Transverse colon (tissue), 4 donors: ENCODE results near the gene GALM. TPM values are rescaled to one million over a fixed set of nuclear protein-coding genes. Genes with fewer than 3 reads are reported as not detected.

Experiments
- DNase-seq: peaks from one replicate; pipeline ENCODE4 v3.0.0-alpha.2; 2019
- H3K27ac ChIP-seq, 4 donors: fragments of 200-600 bp; sonication (generic); 2 replicates each; pipeline ENCODE4 v1.5.1; 2016 to 2018; ENCODE audit warnings: inconsistent platforms in 4 of 4
- H3K27me3 ChIP-seq: fragments of 200-600 bp; sonication (generic); 2 replicates; pipeline ENCODE4 v1.5.1; 2017; ENCODE audit warnings: inconsistent platforms
- H3K36me3 ChIP-seq, 4 donors: fragments of 200-600 bp; sonication (generic); 2 replicates each; pipeline ENCODE4 v1.5.1; 2017 to 2019; ENCODE audit warnings: inconsistent platforms in 4 of 4
- H3K4me1 ChIP-seq, 4 donors: fragments of 200-600 bp; sonication (generic); 2 replicates each; pipeline ENCODE4 v1.5.1; 2017 to 2020; ENCODE audit warnings: inconsistent platforms in 4 of 4
- H3K4me3 ChIP-seq, 4 donors: fragments of 200-600 bp; sonication (generic); 1 replicate in 1 of 4; 2 replicates in 3 of 4; pipeline versions ENCODE4 v1.5.1 to v1.6.1; 2017 to 2019; ENCODE audit warnings: inconsistent platforms in 4 of 4
- H3K9me3 ChIP-seq, 2 donors: fragments of 200-600 bp; sonication (generic); 2 replicates each; pipeline ENCODE4 v1.5.1; 2017 to 2019; ENCODE audit warnings: inconsistent platforms in 2 of 2
- EP300 ChIP-seq: sonication (generic); formaldehyde crosslinking; IDR thresholded peaks from one replicate; pipeline ENCODE4 v1.6.1; 2017; ENCODE audit warnings: antibody characterized with exemption, low read depth
- POLR2A ChIP-seq: fragments of 450-650 bp; IDR thresholded peaks from one replicate; pipeline ENCODE4 v1.6.1; 2016; ENCODE audit warnings: antibody characterized with exemption, mild to moderate bottlenecking, moderate library complexity
- POLR2AphosphoS5 ChIP-seq, 3 donors: sonication (generic); formaldehyde crosslinking; IDR thresholded peaks; one replicate each; pipeline ENCODE4 v1.6.1; 2016; ENCODE audit warnings: antibody characterized with exemption in 3 of 3
- WGBS, 2 donors: methylation state at CpG; one replicate each; pipeline ENCODE4 v1.1.5; 2018; ENCODE audit warnings: low coverage in 1 of 2; 5-methylcytosine and 5-hydroxymethylcytosine counted together
- in situ Hi-C, 4 donors: fragments of 200-750 bp; cut with MboI; loops; one replicate each; pipeline versions ENCODE4 v1.15.0 to v1.15.1; 2017; ENCODE audit warnings: low sequenced_read_pairs in 3 of 4, low pct_ligation_motif_present in 1 of 4, low pct_unique_long_range_greater_than_20kb in 1 of 4
- intact Hi-C: fragments of 100-400 bp; cut with DNase I; formaldehyde crosslinking; loops from one replicate; pipeline ENCODE4 v1.15.1; 2023; ENCODE audit warnings: low total_unique reads
- total RNA-seq, 4 donors: library from RNA; depleted of rRNA; stranded (reverse); fragments of >200 nt; gene quantifications; one replicate each; pipeline ENCODE4 v1.1.0, GENCODE V29; 2016
- TF ChIP-seq, protein P1 (sequence below), 5 experiments: fragments of 200-600 bp in 3 of 5; fragments of 450-650 bp in 2 of 5; sonication (generic) in 3 of 5; IDR thresholded peaks; 1 replicate in 2 of 5; 2 replicates in 3 of 5; pipeline ENCODE4 v1.5.1; 2016 to 2017; ENCODE audit warnings: antibody characterized with exemption in 5 of 5, inconsistent platforms in 3 of 5, mild to moderate bottlenecking in 2 of 5, moderate library complexity in 1 of 5

GALM gene
- total RNA-seq, 4 donors from 2014 or later, result 35.5 to 80.6 (median 70.9) TPM

DNA sequence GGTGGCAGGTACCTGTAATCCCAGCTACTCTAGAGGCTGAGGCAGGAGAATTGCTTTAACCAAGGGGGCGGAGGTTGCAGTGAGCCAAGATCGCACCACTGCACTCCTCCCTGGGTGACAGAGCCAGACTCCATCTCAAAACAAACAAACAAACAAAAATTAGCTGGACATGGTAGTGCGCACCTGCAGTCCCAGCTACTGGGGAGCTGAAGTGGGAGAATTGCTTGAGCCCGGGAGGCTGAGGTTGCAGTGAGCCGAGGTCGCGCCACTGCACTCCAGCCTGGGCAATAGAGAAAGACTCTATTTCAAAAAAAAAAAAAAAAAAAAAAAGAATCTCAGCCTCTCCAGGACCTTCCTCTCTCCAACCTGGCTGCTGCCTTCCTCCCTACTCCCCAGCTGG is 65.2 kb downstream of the GALM start:
- WGBS, 2 donors, result 97% methylated on average over 7 of the region's 7 CpGs; no CpG with 5 or more reads in 1 of the 2 donors
- Histone ChIP-seq H3K36me3 (peaks cover 0 to 17% (median 5%) of the 10 kb centered on the region in 4 donors), H3K4me1 (peaks cover 0 to 24% (median 5%) of the 10 kb centered on the region in 4 donors), H3K4me3 (no peak overlapping the region), H3K9me3 (no peaks in the 10 kb centered on the region), H3K27me3 (no peaks in the 10 kb centered on the region), H3K27ac (no peak overlapping the region)
- intact Hi-C loops (loop anchor here (10.0 kb wide), 2 partner anchors 66 to 146 kb away; partner anchors contain the start of gene GALM), in situ Hi-C loops (loop anchor here in 3 of 4 donors (10.0 to 25.0 kb wide), 4 partner anchors 136 to 419 kb away; no protein-coding TSS in a partner anchor)
- TF ChIP-seq EP300 (no peak), POLR2A (no peak), POLR2AphosphoS5 (IDR thresholded peaks at IDR 0.05) (no peak)
- TF ChIP-seq, protein P1, sequence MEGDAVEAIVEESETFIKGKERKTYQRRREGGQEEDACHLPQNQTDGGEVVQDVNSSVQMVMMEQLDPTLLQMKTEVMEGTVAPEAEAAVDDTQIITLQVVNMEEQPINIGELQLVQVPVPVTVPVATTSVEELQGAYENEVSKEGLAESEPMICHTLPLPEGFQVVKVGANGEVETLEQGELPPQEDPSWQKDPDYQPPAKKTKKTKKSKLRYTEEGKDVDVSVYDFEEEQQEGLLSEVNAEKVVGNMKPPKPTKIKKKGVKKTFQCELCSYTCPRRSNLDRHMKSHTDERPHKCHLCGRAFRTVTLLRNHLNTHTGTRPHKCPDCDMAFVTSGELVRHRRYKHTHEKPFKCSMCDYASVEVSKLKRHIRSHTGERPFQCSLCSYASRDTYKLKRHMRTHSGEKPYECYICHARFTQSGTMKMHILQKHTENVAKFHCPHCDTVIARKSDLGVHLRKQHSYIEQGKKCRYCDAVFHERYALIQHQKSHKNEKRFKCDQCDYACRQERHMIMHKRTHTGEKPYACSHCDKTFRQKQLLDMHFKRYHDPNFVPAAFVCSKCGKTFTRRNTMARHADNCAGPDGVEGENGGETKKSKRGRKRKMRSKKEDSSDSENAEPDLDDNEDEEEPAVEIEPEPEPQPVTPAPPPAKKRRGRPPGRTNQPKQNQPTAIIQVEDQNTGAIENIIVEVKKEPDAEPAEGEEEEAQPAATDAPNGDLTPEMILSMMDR (IDR thresholded peaks at IDR 0.05), result no peak
- no peak for DNase-seq

DNA sequence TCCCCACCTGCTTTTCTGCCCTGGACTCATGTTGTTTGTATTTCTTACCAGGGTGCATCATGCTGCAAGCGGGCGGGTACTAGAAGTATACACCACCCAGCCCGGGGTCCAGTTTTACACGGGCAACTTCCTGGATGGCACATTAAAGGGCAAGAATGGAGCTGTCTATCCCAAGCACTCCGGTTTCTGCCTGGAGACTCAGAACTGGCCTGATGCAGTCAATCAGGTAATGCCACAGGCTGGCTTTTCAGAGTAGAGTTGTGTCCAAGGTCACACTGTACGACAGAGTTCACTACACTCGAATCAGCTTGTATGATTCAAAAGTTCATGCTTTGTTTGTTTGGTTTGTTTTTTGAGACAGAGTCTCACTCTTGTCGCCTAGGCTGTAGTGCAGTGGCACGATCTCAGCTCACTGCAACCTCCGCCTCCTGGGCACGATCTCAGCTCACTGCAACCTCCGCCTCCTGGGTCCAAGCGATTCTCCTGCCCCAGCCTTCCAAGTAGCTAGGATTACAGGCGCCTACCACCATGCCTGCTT is 65.8 kb downstream of the GALM start:
- intact Hi-C loops (loop anchor here (10.0 kb wide), 2 partner anchors 67 to 147 kb away; partner anchors contain the start of gene GALM), in situ Hi-C loops (loop anchor here in 3 of 4 donors (10.0 to 25.0 kb wide), 4 partner anchors 137 to 419 kb away; no protein-coding TSS in a partner anchor)
- H3K4me1 ChIP-seq, result peaks cover 3 to 31% (median 7%) of the 10 kb centered on the region in 4 donors
- no peak for DNase-seq
- 82 to 95% methylated on average over 6 to 14 of the region's 14 CpGs for WGBS, 2 donors
- H3K9me3 ChIP-seq, result no peaks in the 10 kb centered on the region
- no peak overlapping the region for H3K4me3 ChIP-seq
- H3K27ac ChIP-seq, result no peak overlapping the region
- no peak for TF ChIP-seq EP300
- TF ChIP-seq, protein P1 (IDR thresholded peaks at IDR 0.05), result no peak
- peaks cover 0 to 17% (median 5%) of the 10 kb centered on the region in 4 donors for H3K36me3 ChIP-seq
- no peaks in the 10 kb centered on the region for H3K27me3 ChIP-seq

DNA sequence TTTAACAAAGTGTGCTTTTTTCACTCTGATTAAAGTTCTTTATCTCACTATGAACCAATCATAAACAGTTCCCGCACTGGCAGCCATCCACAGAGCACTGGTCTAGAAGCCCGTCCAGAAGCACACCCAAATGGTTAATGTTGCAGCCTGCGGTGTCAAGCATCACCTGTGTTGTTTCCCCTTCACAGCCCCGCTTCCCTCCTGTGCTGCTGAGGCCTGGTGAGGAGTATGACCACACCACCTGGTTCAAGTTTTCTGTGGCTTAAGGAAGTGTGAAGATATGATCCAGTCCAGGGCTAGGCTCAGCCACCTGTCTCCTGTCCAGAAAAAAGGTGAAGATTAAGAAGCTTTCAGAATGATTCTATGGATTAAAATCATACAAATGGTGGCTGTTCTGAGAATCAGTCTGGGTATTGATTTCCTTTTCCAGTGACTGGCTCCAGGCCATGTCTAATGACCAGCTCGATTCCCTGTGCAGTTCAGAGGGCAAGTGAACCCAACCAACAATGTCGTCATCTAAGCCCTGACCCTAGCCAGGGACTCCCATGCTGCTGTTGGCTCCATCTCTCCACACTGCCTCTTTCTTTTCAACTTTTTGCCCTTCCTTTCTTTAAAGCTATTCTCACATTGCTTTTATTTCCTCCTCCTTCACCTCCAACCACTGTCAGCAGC is 67.5 kb downstream of the GALM start:
- peaks cover 3 to 37% (median 9%) of the 10 kb centered on the region in 4 donors for H3K4me1 ChIP-seq
- H3K9me3 ChIP-seq, result no peaks in the 10 kb centered on the region
- TF ChIP-seq, protein P1 (IDR thresholded peaks at IDR 0.05), result no peak
- TF ChIP-seq EP300 (no peak), POLR2A (no peak), POLR2AphosphoS5 (IDR thresholded peaks at IDR 0.05) (no peak)
- H3K36me3 ChIP-seq, result peaks cover 0 to 17% (median 5%) of the 10 kb centered on the region in 4 donors
- intact Hi-C loops, result loop anchor here (10.0 kb wide), 2 partner anchors 69 to 149 kb away; partner anchors contain the start of gene GALM
- no peak overlapping the region for H3K27ac ChIP-seq
- WGBS, 2 donors, result 70 to 75% methylated on average over 2 to 6 of the region's 6 CpGs
- H3K27me3 ChIP-seq, result no peaks in the 10 kb centered on the region
- in situ Hi-C loops, result loop anchor here in 3 of 4 donors (10.0 to 25.0 kb wide), 4 partner anchors 139 to 421 kb away; no protein-coding TSS in a partner anchor
- no peak for DNase-seq
- H3K4me3 ChIP-seq, result no peak overlapping the region
